ENCODE results near the gene B4GALT5. TPM values are rescaled to one million over a fixed set of nuclear protein-coding genes. Genes with fewer than 3 reads are reported as not detected.

B4GALT5 gene
- total RNA-seq, 3 donors from 2014 or later (not counting 1 experiment from before 2014, with no cell fraction given), result 15.5 to 29.1 (median 28.6) TPM

- peaks cover under 1% of the 10 kb centered on the region for H3K9me3 ChIP-seq (ENCODE audit: control insufficient read depth, insufficient read depth, low read length)
Observed at GRCh38 chr20:49603209-49603627, 110.5 kb downstream of the B4GALT5 start.

GRCh38 chr20:49602345-49603208 is 111.1 kb downstream of the B4GALT5 start:
- Histone ChIP-seq H3K4me1 (ENCODE audit: control insufficient read depth, insufficient read depth, low read length) (peaks cover 3% of the 10 kb centered on the region), H3K27me3 (ENCODE audit: control insufficient read depth, insufficient read depth, low read length) (no peaks in the 10 kb centered on the region), H3K9me3 (ENCODE audit: control insufficient read depth, insufficient read depth, low read length) (peaks cover 5% of the 10 kb centered on the region), H3K36me3 (ENCODE audit: control insufficient read depth, insufficient read depth, low read length) (no peaks in the 10 kb centered on the region), H3K27ac (ENCODE audit: low read length) (no peak overlapping the region), H3K4me3 (ENCODE audit: low read length) (no peak overlapping the region)
- no peak for TF ChIP-seq CTCF (IDR thresholded peaks at IDR 0.05)
- H3K4me3 Mint-ChIP-seq, result no peak overlapping the region
- H3K27me3 Mint-ChIP-seq (ENCODE audit: low read depth in 2 of 2), result peaks cover 0 to 3% of the 10 kb centered on the region in 2 donors
- intact Hi-C loops (cut with micrococcal nuclease), result no loop called here
- no peak for ATAC-seq
- H3K27ac Mint-ChIP-seq, result no peak overlapping the region
- no peaks in the 10 kb centered on the region for H3K9me3 Mint-ChIP-seq
- WGBS (ENCODE audit: insufficient coverage), result 97% methylated on average over 9 of the region's 9 CpGs
- no peaks in the 10 kb centered on the region for H3K4me1 Mint-ChIP-seq
- no peak for DNase-seq
- no peaks in the 10 kb centered on the region for H3K36me3 Mint-ChIP-seq

More at GRCh38 chr20:49603209-49603627, 110.5 kb downstream of the B4GALT5 start:
- Mint-ChIP-seq H3K27ac (no peak overlapping the region), H3K27me3 (ENCODE audit: low read depth in 2 of 2) (peaks cover 0 to 4% of the 10 kb centered on the region in 2 donors), H3K36me3 (no peaks in the 10 kb centered on the region), H3K9me3 (no peaks in the 10 kb centered on the region), H3K4me3 (no peak overlapping the region), H3K4me1 (peaks cover 0 to under 1% of the 10 kb centered on the region in 2 donors)
- no peak for TF ChIP-seq CTCF (IDR thresholded peaks at IDR 0.05)
- DNase-seq, result no peak
- Histone ChIP-seq H3K36me3 (ENCODE audit: control insufficient read depth, insufficient read depth, low read length) (no peaks in the 10 kb centered on the region), H3K4me1 (ENCODE audit: control insufficient read depth, insufficient read depth, low read length) (peaks cover under 1% of the 10 kb centered on the region), H3K27me3 (ENCODE audit: control insufficient read depth, insufficient read depth, low read length) (no peaks in the 10 kb centered on the region), H3K4me3 (ENCODE audit: low read length) (no peak overlapping the region), H3K27ac (ENCODE audit: low read length) (no peak overlapping the region)
- no peak for ATAC-seq
- intact Hi-C loops (cut with micrococcal nuclease), result no loop called here
- WGBS (ENCODE audit: insufficient coverage), result 89% methylated on average over 11 of the region's 11 CpGs

GRCh38 chr20:49601153-49601924 is 112.3 kb downstream of the B4GALT5 start:
- no peak for TF ChIP-seq CTCF (IDR thresholded peaks at IDR 0.05)
- Mint-ChIP-seq H3K4me3 (no peak overlapping the region), H3K27ac (no peak overlapping the region), H3K36me3 (no peaks in the 10 kb centered on the region), H3K9me3 (no peaks in the 10 kb centered on the region), H3K4me1 (peaks cover 2 to 3% of the 10 kb centered on the region in 2 donors), H3K27me3 (ENCODE audit: low read depth in 2 of 2) (peaks cover 0 to 3% of the 10 kb centered on the region in 2 donors)
- Histone ChIP-seq H3K36me3 (ENCODE audit: control insufficient read depth, insufficient read depth, low read length) (no peaks in the 10 kb centered on the region), H3K27ac (ENCODE audit: low read length) (no peak overlapping the region), H3K9me3 (ENCODE audit: control insufficient read depth, insufficient read depth, low read length) (peaks cover 5% of the 10 kb centered on the region), H3K4me3 (ENCODE audit: low read length) (no peak overlapping the region), H3K4me1 (ENCODE audit: control insufficient read depth, insufficient read depth, low read length) (peaks cover 13% of the 10 kb centered on the region), H3K27me3 (ENCODE audit: control insufficient read depth, insufficient read depth, low read length) (no peaks in the 10 kb centered on the region)
- WGBS (ENCODE audit: insufficient coverage), result 89% methylated on average over 5 of the region's 5 CpGs
- DNase-seq, result no peak
- no peak for ATAC-seq
- intact Hi-C loops (cut with micrococcal nuclease), result no loop called here

All from natural killer cell (primary cell).